Astrocyte (in vitro differentiated cells and primary cell): ENCODE measurements around the gene TEX10. TPM values are rescaled to one million over a fixed set of nuclear protein-coding genes. Genes with fewer than 3 reads are reported as not detected.
A peak's percentile ranks its signal among the peaks of the same experiment; 100 is the strongest.

Experiments
- DNase-seq: peaks from one replicate; pipeline ENCODE4 v3.0.0-alpha.2; 2010; ENCODE audit warnings: low read depth
- FAIRE-seq: peaks from 2 replicates; lab custom pipeline; 2011; peaks lifted over from hg19 to GRCh38; lab: Jason Lieb, UNC
- H2AFZ ChIP-seq: 2 replicates; pipeline ENCODE4 v1.6.0; 2012; ENCODE audit warnings: low read depth, low read length, inconsistent platforms
- H3K27ac ChIP-seq: 2 replicates; pipeline ENCODE4 v1.5.1; 2011; ENCODE audit warnings: low read depth, low read length, inconsistent platforms
- H3K27me3 ChIP-seq: 2 replicates; pipeline ENCODE4 v1.6.0; 2011; ENCODE audit warnings: low read length, inconsistent platforms; ENCODE audit not compliant: insufficient read depth
- H3K36me3 ChIP-seq: 2 replicates; pipeline ENCODE4 v1.5.1; 2011; ENCODE audit warnings: low read length, inconsistent platforms; ENCODE audit not compliant: insufficient read depth
- H3K4me1 ChIP-seq: 2 replicates; pipeline ENCODE4 v1.5.1; 2011; ENCODE audit warnings: low read length, inconsistent platforms; ENCODE audit not compliant: insufficient read depth
- H3K4me2 ChIP-seq: 2 replicates; pipeline ENCODE4 v1.6.0; 2012; ENCODE audit warnings: low read length, inconsistent platforms
- H3K4me3 ChIP-seq: 2 replicates; pipeline ENCODE4 v1.5.1; 2011; ENCODE audit warnings: low read depth, mild to moderate bottlenecking, low read length, inconsistent platforms; ENCODE audit not compliant: insufficient read depth
- H3K79me2 ChIP-seq: 2 replicates; pipeline ENCODE4 v1.6.0; 2012; ENCODE audit warnings: mild to moderate bottlenecking, low read length, inconsistent platforms; ENCODE audit not compliant: insufficient read depth
- H3K9ac ChIP-seq: 2 replicates; pipeline ENCODE4 v1.6.0; 2012; ENCODE audit warnings: mild to moderate bottlenecking, low read length, inconsistent platforms
- H3K9me3 ChIP-seq: 2 replicates; pipeline ENCODE4 v1.5.1; 2012; ENCODE audit warnings: low read depth, mild to moderate bottlenecking, low read length, inconsistent platforms; ENCODE audit not compliant: insufficient read depth
- H4K20me1 ChIP-seq: 2 replicates; pipeline ENCODE4 v1.6.0; 2012; ENCODE audit warnings: low read length, inconsistent platforms; ENCODE audit not compliant: insufficient read depth
- H3K27ac Mint-ChIP-seq: one replicate; pipeline ENCODE4 v1.8.0; 2021; ENCODE audit warnings: mild to moderate bottlenecking, mixed read lengths; ENCODE audit not compliant: unreplicated experiment
- H3K27me3 Mint-ChIP-seq: one replicate; pipeline ENCODE4 v1.8.0; 2021; ENCODE audit warnings: low read depth, mixed read lengths; ENCODE audit not compliant: unreplicated experiment
- H3K36me3 Mint-ChIP-seq: one replicate; pipeline ENCODE4 v1.8.0; 2021; ENCODE audit warnings: low read depth, mixed read lengths; ENCODE audit not compliant: unreplicated experiment
- H3K4me1 Mint-ChIP-seq: one replicate; pipeline ENCODE4 v1.8.0; 2021; ENCODE audit warnings: low read depth, mixed read lengths; ENCODE audit not compliant: unreplicated experiment
- H3K4me3 Mint-ChIP-seq: one replicate; pipeline ENCODE4 v1.8.0; 2021; ENCODE audit warnings: mild to moderate bottlenecking, moderate library complexity, mixed read lengths; ENCODE audit not compliant: unreplicated experiment
- H3K9me3 Mint-ChIP-seq: one replicate; pipeline ENCODE4 v1.8.0; 2021; ENCODE audit warnings: mild to moderate bottlenecking, mixed read lengths; ENCODE audit not compliant: unreplicated experiment
- EZH2 ChIP-seq: IDR thresholded peaks from 2 replicates; pipeline ENCODE4 v1.6.1; 2012; ENCODE audit warnings: mild to moderate bottlenecking, low read length, inconsistent platforms; ENCODE audit not compliant: insufficient read depth
- total RNA-seq: library from RNA; stranded (reverse); gene quantifications from 2 replicates; pipeline ENCODE4 v1.2.1, GENCODE V29; 2021
- TF ChIP-seq, protein P1 (sequence below): IDR thresholded peaks from 2 replicates; pipeline ENCODE4 v1.5.1; 2011; ENCODE audit warnings: low read depth, mild to moderate bottlenecking, inconsistent platforms, low read length, moderate library complexity; ENCODE audit not compliant: insufficient read depth

TEX10 gene
- total RNA-seq, 1 donor from 2014 or later: 35.1 TPM

- no peak for TF ChIP-seq EZH2
- TF ChIP-seq, protein P1, sequence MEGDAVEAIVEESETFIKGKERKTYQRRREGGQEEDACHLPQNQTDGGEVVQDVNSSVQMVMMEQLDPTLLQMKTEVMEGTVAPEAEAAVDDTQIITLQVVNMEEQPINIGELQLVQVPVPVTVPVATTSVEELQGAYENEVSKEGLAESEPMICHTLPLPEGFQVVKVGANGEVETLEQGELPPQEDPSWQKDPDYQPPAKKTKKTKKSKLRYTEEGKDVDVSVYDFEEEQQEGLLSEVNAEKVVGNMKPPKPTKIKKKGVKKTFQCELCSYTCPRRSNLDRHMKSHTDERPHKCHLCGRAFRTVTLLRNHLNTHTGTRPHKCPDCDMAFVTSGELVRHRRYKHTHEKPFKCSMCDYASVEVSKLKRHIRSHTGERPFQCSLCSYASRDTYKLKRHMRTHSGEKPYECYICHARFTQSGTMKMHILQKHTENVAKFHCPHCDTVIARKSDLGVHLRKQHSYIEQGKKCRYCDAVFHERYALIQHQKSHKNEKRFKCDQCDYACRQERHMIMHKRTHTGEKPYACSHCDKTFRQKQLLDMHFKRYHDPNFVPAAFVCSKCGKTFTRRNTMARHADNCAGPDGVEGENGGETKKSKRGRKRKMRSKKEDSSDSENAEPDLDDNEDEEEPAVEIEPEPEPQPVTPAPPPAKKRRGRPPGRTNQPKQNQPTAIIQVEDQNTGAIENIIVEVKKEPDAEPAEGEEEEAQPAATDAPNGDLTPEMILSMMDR: no peak
- Mint-ChIP-seq H3K36me3 (peaks cover 35% of the 10 kb centered on the region), H3K4me1 (peaks cover 3% of the 10 kb centered on the region), H3K27me3 (no peaks in the 10 kb centered on the region), H3K4me3 (no peak overlapping the region), H3K27ac (no peak overlapping the region), H3K9me3 (no peaks in the 10 kb centered on the region)
- Histone ChIP-seq H3K36me3 (peaks cover 10% of the 10 kb centered on the region), H3K9ac (no peak overlapping the region), H3K4me1 (no peaks in the 10 kb centered on the region), H3K27ac (no peak overlapping the region), H3K4me2 (no peak overlapping the region), H4K20me1 (peaks cover 15% of the 10 kb centered on the region), H2AFZ (no peak overlapping the region), H3K4me3 (no peak overlapping the region), H3K9me3 (no peaks in the 10 kb centered on the region), H3K27me3 (no peaks in the 10 kb centered on the region), H3K79me2 (no peaks in the 10 kb centered on the region)
- no peak for FAIRE-seq
- no peak for DNase-seq
Measured at GRCh38 chr9:100290714-100291113, 62.0 kb downstream of the TEX10 start.

GRCh38 chr9:100287186-100287585 is 65.6 kb downstream of the TEX10 start:
- peaks cover 3% of the 10 kb centered on the region for H3K9me3 Mint-ChIP-seq
- H3K27ac Mint-ChIP-seq: no peak overlapping the region
- H3K36me3 Mint-ChIP-seq: peaks cover 39% of the 10 kb centered on the region

DNA sequence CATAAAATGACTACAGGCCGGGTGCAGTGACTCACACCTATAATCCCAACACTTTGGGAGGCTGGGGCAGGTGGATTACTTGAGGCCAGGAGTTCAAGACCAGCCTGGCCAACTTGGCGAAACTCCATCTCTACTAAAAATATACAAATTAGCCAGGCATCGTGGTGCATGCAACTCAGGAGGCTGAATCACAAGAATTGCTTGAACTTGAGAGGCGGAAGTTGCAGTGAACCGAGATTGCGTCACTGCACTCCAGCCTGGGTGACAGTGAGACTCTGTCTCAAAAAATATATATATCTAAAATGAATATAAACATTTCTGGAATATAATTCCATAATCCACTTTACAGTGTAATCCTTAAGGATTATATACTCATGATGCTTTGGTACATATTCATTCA is 66.5 kb downstream of the TEX10 start:
- Histone ChIP-seq H3K4me3 (no peak overlapping the region), H3K4me2 (no peak overlapping the region), H3K4me1 (no peaks in the 10 kb centered on the region), H2AFZ (no peak overlapping the region), H3K27me3 (no peaks in the 10 kb centered on the region), H3K27ac (no peak overlapping the region), H4K20me1 (no peaks in the 10 kb centered on the region), H3K36me3 (peaks cover 4% of the 10 kb centered on the region), H3K9me3 (no peaks in the 10 kb centered on the region), H3K9ac (no peak overlapping the region), H3K79me2 (no peaks in the 10 kb centered on the region)
- Mint-ChIP-seq H3K27me3 (no peaks in the 10 kb centered on the region), H3K27ac (no peak overlapping the region), H3K9me3 (peaks cover 3% of the 10 kb centered on the region), H3K4me3 (no peak overlapping the region), H3K36me3 (peaks cover 34% of the 10 kb centered on the region), H3K4me1 (peaks cover 3% of the 10 kb centered on the region)
- DNase-seq: no peak
- FAIRE-seq: no peak
- TF ChIP-seq, protein P1: no peak
- TF ChIP-seq EZH2: no peak

More at GRCh38 chr9:100287186-100287585, 65.6 kb downstream of the TEX10 start:
- H3K36me3 ChIP-seq: peaks cover 4% of the 10 kb centered on the region
- no peak overlapping the region for H3K27ac ChIP-seq
- Mint-ChIP-seq H3K4me1 (peaks cover 3% of the 10 kb centered on the region), H3K27me3 (no peaks in the 10 kb centered on the region), H3K4me3 (no peak overlapping the region)
- no peak overlapping the region for H3K4me3 ChIP-seq
- no peak overlapping the region for H3K9ac ChIP-seq
- FAIRE-seq: no peak
- TF ChIP-seq EZH2: no peak
- TF ChIP-seq, protein P1: no peak
- H4K20me1 ChIP-seq: no peaks in the 10 kb centered on the region
- no peaks in the 10 kb centered on the region for H3K79me2 ChIP-seq
- peak; percentile 8 for DNase-seq
- H3K9me3 ChIP-seq: no peaks in the 10 kb centered on the region
- H3K4me2 ChIP-seq: no peak overlapping the region
- H2AFZ ChIP-seq: no peak overlapping the region
- H3K27me3 ChIP-seq: no peaks in the 10 kb centered on the region
- no peaks in the 10 kb centered on the region for H3K4me1 ChIP-seq
